Stimulated activated CD8-positive, alpha-beta memory T cell treated with anti-CD3 and anti-CD28 coated beads, Interleukin-7, amount 100 ng/mL, for 48 hours (primary cell): ENCODE data around the gene AQP5.

Experiments
- DNase-seq, 2 donors: peaks; one replicate each; pipeline ENCODE4 v3.0.0-alpha.2; 2020; ENCODE audit warnings: low read depth in 1 of 2; ENCODE audit errors: extremely low read depth in 1 of 2

AQP5 gene

DNA sequence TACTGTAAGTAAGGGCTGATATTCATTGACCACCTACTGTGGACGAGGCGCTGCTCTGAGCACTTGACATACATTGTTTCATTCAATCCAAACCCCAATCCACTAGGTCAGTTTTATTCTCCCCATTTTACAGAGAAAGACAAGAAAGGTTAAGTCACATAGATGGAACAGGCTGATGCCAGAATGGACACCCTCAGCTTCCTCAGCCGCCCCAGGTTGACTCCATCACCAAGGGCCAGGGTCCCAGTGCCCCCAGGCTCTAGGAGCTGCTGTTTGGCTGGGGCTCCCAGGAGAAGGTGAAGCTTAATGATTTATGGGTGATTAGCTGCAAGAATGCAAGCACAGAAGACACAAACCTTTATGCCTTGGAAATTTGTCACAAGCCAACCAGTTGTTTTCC is 11.8 kb upstream of the AQP5 start:
- DNase-seq = no peak

DNA sequence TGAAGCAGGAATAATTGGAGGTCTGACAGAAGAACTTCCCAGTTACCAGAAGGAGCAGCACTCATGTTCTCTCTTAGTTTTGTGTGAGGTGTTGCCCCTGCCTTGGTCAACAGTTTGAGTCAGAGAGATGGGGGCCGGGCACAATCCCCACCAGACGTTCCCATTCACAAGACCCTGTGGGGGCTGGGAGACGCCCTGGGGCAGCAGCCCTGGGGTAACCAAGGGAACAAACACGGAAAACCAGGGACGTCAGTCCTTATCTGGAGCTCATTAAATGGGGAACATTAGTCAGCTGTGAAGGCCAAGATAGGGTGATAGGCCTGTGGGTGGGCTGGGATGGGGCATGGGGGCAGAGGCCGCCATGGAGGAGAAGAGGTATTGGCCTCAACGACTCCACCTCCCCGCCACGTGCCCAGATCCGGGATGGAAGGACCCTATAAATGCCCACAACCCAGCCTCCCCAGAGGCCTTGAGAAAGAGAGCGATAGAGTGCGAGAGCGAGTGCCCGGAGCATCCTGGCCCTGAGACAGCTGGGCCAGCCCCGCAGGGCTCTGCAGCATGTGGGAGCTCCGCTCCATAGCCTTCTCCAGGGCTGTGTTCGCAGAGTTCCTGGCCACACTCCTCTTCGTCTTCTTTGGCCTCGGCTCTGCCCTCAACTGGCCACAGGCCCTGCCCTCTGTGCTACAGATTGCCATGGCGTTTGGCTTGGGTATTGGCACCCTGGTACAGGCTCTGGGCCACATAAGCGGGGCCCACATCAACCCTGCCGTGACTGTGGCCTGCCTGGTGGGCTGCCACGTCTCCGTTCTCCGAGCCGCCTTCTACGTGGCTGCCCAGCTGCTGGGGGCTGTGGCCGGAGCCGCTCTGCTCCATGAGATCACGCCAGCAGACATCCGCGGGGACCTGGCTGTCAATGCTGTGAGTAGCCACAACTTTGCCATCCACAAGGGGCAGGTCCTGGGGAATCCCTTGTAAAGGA is 11.1 kb upstream of the AQP5 start, which contains the start of gene AQP2:
Gene AQP2 (plus strand): TSS at position 465 of the 979 bp plus-strand sequence. CDS start 94 bp downstream, at position 559.
- no peak for DNase-seq

GRCh38 chr12:49951411-49952240 is 10.0 kb upstream of the AQP5 start:
- no peak for DNase-seq

DNA sequence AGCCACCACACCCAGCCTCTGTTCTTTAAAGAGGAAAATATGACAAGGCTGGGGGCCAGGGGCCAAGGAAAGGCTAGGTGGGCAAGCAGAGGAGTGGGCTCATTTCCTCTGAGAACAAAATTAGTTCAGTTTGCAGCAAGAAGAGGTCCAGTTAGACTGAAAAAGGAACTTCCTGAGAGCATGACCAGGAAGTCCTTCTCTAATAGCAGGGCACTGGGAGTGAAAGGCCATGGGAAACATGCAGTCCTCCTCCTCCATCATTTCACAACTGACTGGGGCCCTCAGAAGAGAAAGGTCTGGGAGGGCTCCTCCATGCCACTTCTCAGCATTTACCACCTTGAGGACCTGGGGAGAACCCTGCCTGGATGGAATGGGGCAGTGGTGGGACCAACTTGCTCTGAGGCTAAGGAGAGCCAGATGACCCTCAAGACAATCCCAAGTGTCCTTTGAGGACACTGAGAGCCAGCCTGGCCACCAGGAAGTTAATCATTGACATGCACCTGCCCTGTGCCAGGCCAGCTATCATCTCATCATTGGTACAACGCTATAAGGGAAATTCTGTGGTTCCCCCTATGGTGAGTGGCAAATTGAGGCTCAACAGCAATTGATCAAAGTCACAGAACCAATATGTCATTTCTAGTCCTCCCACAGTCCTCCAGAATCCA is 9.1 kb upstream of the AQP5 start:
- DNase-seq = no peak

GRCh38 chr12:49953151-49953550 is 8.5 kb upstream of the AQP5 start:
- DNase-seq = no peak

DNA sequence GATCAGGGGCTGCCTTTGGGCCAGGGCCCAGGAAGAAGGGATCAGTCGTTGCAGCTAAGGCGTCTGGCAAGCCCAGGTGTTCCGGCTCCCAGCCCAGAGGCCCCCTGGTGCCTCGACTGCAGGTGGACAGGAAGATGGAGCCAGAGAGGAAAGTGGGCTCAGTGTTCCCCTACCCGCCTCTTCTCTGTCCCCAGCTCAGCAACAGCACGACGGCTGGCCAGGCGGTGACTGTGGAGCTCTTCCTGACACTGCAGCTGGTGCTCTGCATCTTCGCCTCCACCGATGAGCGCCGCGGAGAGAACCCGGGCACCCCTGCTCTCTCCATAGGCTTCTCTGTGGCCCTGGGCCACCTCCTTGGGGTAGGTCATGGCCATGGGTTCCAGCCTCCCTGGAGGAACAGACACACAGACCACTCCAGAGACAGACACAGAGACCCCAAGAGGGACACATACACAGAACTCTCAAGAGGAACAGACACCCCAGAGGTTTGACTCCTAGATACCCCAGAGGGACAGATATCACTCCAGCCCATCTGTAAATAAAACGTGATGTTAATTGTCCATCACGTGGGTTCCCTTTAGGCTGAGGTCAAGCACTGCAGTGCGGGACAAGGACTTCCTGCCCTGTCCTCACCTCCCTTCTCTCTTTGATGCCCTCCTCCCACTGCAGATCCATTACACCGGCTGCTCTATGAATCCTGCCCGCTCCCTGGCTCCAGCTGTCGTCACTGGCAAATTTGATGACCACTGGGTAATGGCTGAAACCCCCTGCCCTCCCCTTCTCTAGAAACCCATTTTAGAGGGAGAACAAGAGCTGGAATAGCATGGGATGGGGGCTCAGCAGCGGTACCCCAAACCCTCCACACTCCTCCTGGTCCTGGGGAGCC is 7.5 kb upstream of the AQP5 start:
- DNase-seq = no peak

- no peak for DNase-seq
Measured at GRCh38 chr12:49954863-49955830, 6.5 kb upstream of the AQP5 start.

DNA sequence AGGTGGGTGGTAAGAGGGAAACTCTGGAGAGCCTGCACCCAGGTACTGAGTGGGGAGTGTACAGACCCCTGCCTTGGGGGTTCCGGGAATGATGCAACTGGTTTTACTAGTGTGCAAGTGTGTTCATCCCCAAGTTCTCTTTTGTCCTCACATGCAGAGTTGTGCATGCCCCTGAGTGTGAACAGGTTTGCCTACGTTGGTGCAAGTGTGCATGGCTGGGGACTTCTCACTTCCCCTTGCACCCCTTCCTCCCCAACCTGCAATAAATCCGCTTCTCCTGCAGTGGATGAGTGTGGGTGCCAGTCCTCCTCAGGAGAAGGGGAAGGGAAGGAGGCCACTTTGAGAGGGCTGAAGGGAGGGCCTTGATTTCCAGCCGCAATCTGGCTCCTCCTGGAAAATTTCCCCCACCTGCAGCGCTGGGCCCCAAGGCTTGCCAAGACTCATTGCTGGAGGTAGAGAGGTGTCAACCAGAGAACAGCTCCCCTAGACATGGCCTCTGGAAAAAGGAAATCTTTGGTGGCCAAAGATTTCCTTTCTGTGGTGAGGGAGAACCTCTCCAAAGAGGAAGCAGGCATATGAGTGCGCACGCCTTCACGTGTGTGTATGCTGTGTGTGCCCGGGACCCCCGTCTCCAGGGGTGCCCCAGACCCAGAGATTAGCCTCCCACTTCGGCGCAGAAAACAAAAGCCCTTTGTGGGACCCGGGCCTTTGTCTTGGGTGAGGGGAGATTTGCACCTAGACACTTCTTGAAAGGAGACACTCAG is 5.6 kb upstream of the AQP5 start:
- DNase-seq = no peak

DNA sequence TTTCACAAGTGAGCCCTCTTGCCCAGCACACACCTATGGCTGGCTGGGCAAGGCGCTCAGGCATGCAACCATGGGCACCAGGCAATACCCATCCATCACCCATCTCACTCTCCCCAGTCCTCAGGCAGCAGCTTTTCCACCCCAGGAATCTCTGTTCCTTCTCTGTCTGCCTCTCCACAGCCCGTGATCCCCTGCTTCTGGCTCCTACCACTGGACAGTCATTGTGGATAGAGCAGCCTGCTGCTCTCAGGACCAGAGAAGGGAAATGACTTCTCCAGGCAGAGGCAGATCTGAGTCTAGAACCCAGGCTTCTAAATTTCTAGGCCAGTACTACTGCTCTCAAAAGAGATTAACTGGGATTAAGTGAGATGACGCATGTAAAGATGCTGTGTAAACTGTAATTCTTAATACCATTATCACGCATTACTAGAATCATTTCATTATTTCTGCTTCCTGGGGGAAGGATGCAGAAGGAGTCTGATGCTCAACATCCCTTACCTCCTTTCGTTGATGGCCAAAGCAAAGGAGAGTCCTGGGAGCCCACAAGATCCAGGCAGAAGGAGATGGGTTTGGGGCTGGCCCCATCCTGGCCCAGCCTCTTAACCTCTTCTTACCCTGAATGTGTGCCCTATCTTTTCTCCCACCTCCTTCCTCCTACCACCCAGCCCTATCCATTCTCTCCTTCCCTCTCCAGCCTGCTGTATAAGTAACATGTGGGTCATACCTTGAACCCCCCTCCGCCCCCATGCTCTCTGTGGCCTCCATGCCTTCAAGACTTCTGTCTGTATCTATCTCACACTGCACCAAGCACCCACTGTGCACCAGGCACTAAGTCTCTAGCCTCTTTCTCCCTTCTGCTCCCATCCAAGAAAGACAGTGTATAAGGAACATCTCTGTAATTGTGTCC is 4.8 kb upstream of the AQP5 start:
- DNase-seq = no peak

GRCh38 chr12:49957570-49957967 is 4.1 kb upstream of the AQP5 start:
- DNase-seq = no peak

DNA sequence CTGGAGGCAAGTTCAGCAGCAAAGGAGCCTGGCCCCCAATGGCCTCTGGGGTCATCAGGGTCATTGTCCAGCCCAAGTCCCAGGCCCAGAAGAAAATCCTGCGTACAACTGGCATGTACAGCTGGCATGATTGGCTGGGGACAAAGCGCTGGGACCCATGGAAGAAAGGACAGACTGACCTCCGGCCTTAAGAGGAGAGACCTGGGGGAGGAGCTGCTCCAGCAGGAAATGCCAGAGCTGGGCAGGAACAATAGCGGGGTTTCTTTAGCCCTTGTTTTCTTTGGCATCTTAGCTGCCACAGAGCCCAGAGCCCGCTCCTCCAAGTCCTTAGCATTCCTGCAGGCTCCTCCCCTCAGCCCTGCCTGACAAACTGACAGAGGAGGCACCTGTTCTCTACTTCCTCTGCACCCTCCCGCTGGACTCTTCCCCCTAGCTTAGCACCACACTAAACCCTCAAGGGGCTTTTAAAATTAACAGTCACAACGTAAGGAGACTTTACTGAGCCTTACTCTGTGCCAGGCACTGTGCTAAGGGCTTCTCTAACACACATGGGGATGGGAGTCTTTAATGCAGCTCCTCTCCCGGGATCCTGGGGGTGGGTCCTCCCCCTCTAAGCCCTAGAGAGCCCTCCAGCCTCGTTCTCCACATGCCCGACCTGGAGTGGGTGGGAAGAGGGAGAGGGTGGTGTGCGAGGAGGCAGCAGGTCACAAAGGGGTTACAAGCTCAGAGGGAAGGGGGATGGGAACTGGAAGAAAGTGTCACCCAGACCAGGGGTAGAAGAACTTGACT is 1.8 kb upstream of the AQP5 start:
- DNase-seq = no peak

DNA sequence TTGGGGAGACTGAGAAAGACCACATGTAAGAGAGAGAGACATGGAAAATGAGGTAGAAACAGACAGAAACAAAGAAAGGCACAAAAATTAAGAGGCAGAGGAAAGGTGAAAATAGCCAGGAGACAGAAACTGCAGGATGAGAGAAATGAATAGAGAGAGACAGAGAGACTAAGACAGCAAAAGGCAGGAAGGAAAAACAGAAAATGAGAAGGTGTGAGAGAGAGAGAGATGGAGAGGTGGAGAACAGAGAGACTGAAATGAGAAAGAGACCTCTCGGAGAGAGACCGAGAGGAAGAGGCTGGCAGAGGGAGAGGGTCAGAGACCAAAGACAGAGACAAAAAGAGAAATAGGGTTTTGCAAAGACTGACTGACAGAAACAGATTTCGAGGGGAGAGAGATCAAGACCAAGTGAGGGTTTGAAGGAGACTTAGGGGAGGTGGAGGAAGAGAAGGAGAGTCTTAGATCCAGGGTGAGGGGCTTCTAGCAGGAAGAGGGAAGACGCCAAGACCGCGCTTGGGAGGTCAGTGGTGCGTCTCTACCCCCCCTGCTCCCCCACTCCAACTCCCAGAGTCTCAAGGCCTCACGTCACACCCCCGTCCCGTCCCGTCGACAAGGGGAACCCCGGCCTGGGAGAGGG is 1.1 kb upstream of the AQP5 start:
- DNase-seq = no peak

- no peak for DNase-seq
Measured at GRCh38 chr12:49961993-49962764, 507 bp downstream of the AQP5 start.

DNA sequence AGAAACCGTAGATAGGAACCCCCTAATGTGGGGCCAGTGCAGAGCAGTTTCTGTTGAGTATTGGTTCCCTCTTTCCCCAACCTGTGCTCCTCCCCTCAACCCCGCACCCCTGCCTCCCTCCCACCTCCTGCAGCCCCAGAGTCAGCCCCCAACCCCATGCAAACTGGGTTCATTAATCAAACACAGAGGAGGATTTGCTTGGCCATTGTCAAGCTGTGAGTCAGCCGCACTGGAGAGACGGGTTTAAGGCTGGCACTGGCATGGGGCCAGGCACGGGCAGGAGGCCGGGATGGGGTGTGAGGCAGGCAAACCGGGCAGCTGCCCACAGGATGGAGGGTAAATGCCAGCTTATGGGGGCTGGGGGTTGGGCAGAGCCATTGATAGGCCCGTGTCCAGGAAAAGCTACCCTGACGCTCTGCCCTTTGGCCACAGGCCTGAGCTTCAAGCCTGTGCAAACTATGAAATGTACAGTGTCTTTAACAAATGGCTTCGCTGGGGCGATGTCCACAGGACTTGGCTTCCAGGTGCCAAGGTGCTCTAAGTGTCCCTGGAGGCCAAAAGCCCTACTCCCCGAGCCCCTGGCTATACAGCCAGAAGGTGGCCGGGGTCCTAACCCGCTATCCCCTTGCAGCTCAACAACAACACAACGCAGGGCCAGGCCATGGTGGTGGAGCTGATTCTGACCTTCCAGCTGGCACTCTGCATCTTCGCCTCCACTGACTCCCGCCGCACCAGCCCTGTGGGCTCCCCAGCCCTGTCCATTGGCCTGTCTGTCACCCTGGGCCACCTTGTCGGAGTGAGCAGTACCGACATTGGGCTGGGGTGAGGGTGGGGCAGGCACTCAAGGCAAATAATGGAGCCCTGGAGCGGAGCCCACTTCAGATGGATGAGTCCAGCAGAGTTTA is 1.4 kb downstream of the AQP5 start:
- DNase-seq = no peak
